Peyer's patch (tissue), 4 donors: ENCODE results near the gene SLC1A6. TPM values are rescaled to one million over a fixed set of nuclear protein-coding genes. Genes with fewer than 3 reads are reported as not detected.

Source experiments
- DNase-seq, 3 donors: peaks; one replicate each; pipeline ENCODE4 v3.0.0-alpha.2; 2017 to 2019
- H3K27ac ChIP-seq, 4 donors: fragments of 200-600 bp; sonication (generic); one replicate each; pipeline ENCODE4 v1.5.1; 2016 to 2019
- H3K27me3 ChIP-seq, 2 donors: fragments of 200-600 bp; sonication (generic); one replicate each; pipeline ENCODE4 v1.5.1; 2019
- H3K36me3 ChIP-seq, 3 donors: fragments of 200-600 bp; sonication (generic); one replicate each; pipeline ENCODE4 v1.5.1; 2016 to 2019
- H3K4me1 ChIP-seq, 4 donors: fragments of 200-600 bp; sonication (generic); one replicate each; pipeline ENCODE4 v1.5.1; 2016 to 2019
- H3K4me3 ChIP-seq, 4 donors: fragments of 200-600 bp; sonication (generic); 1 replicate in 3 of 4; 2 replicates in 1 of 4; pipeline ENCODE4 v1.5.1; 2016 to 2019; ENCODE audit warnings: mild to moderate bottlenecking in 1 of 4
- H3K9me3 ChIP-seq, 4 donors: fragments of 200-600 bp; sonication (generic); one replicate each; pipeline ENCODE4 v1.5.1; 2016 to 2019; ENCODE audit warnings: mild to moderate bottlenecking in 1 of 4
- POLR2A ChIP-seq, 2 donors: fragments of 450-650 bp; IDR thresholded peaks; one replicate each; pipeline ENCODE4 v1.5.1; 2017; ENCODE audit warnings: antibody characterized with exemption in 2 of 2, mild to moderate bottlenecking in 2 of 2, moderate library complexity in 2 of 2
- total RNA-seq, 4 donors: library from RNA; depleted of rRNA; stranded (reverse); fragments of >200 nt; gene quantifications; one replicate each; pipeline ENCODE4 v1.1.0, GENCODE V29; 2016
- TF ChIP-seq, protein P1 (sequence below), 6 experiments: fragments of 450-650 bp in 4 of 6; fragments of 200-600 bp in 2 of 6; sonication (generic) in 1 of 6; IDR thresholded peaks; one replicate each; pipeline ENCODE4 v1.5.1; 2017 to 2019; ENCODE audit warnings: antibody characterized with exemption in 6 of 6, mild to moderate bottlenecking in 3 of 6, moderate library complexity in 1 of 6

SLC1A6 gene
- total RNA-seq, 4 donors from 2014 or later = not detected

- Histone ChIP-seq H3K4me1 (no peaks in the 10 kb centered on the region), H3K27ac (no peak overlapping the region), H3K4me3 (no peak overlapping the region), H3K36me3 (no peaks in the 10 kb centered on the region), H3K27me3 (no peaks in the 10 kb centered on the region), H3K9me3 (no peaks in the 10 kb centered on the region)
- DNase-seq = no peak
- TF ChIP-seq, protein P1, sequence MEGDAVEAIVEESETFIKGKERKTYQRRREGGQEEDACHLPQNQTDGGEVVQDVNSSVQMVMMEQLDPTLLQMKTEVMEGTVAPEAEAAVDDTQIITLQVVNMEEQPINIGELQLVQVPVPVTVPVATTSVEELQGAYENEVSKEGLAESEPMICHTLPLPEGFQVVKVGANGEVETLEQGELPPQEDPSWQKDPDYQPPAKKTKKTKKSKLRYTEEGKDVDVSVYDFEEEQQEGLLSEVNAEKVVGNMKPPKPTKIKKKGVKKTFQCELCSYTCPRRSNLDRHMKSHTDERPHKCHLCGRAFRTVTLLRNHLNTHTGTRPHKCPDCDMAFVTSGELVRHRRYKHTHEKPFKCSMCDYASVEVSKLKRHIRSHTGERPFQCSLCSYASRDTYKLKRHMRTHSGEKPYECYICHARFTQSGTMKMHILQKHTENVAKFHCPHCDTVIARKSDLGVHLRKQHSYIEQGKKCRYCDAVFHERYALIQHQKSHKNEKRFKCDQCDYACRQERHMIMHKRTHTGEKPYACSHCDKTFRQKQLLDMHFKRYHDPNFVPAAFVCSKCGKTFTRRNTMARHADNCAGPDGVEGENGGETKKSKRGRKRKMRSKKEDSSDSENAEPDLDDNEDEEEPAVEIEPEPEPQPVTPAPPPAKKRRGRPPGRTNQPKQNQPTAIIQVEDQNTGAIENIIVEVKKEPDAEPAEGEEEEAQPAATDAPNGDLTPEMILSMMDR (IDR thresholded peaks at IDR 0.05) = no peak
- no peak for TF ChIP-seq POLR2A (IDR thresholded peaks at IDR 0.05)
Observed at GRCh38 chr19:14972676-14973075, 7.0 kb downstream of the SLC1A6 start.

- Histone ChIP-seq H3K4me3 (no peak overlapping the region), H3K27me3 (no peaks in the 10 kb centered on the region), H3K9me3 (no peaks in the 10 kb centered on the region), H3K4me1 (no peaks in the 10 kb centered on the region), H3K36me3 (no peaks in the 10 kb centered on the region), H3K27ac (no peak overlapping the region)
- no peak for DNase-seq
- TF ChIP-seq, protein P1 (IDR thresholded peaks at IDR 0.05) = no peak
- TF ChIP-seq POLR2A (IDR thresholded peaks at IDR 0.05) = no peak
Observed at GRCh38 chr19:14971474-14971873, 8.2 kb downstream of the SLC1A6 start.

- Histone ChIP-seq H3K27ac (no peak overlapping the region), H3K36me3 (no peaks in the 10 kb centered on the region), H3K4me3 (no peak overlapping the region), H3K4me1 (no peaks in the 10 kb centered on the region), H3K9me3 (no peaks in the 10 kb centered on the region), H3K27me3 (no peaks in the 10 kb centered on the region)
- no peak for DNase-seq
- no peak for TF ChIP-seq POLR2A (IDR thresholded peaks at IDR 0.05)
- TF ChIP-seq, protein P1 (IDR thresholded peaks at IDR 0.05) = no peak
Observed at GRCh38 chr19:14968247-14968646, 11.4 kb downstream of the SLC1A6 start.

- Histone ChIP-seq H3K36me3 (no peaks in the 10 kb centered on the region), H3K4me1 (no peaks in the 10 kb centered on the region), H3K4me3 (no peak overlapping the region), H3K9me3 (peaks cover 0 to 29% (median 11%) of the 10 kb centered on the region in 4 donors), H3K27ac (no peak overlapping the region), H3K27me3 (no peaks in the 10 kb centered on the region)
- no peak for DNase-seq
- TF ChIP-seq POLR2A (IDR thresholded peaks at IDR 0.05) = no peak
- TF ChIP-seq, protein P1 (IDR thresholded peaks at IDR 0.05) = no peak
Observed at GRCh38 chr19:14961956-14962685, 17.5 kb downstream of the SLC1A6 start.

- Histone ChIP-seq H3K27me3 (no peaks in the 10 kb centered on the region), H3K36me3 (no peaks in the 10 kb centered on the region), H3K4me3 (no peak overlapping the region), H3K27ac (no peak overlapping the region), H3K9me3 (peaks cover 0 to 29% (median 11%) of the 10 kb centered on the region in 4 donors), H3K4me1 (no peaks in the 10 kb centered on the region)
- TF ChIP-seq POLR2A (IDR thresholded peaks at IDR 0.05) = no peak
- TF ChIP-seq, protein P1 (IDR thresholded peaks at IDR 0.05) = no peak
- no peak for DNase-seq
Observed at GRCh38 chr19:14959263-14959662, 20.4 kb downstream of the SLC1A6 start.
